ENCODE data around the gene TGM5.

DNA sequence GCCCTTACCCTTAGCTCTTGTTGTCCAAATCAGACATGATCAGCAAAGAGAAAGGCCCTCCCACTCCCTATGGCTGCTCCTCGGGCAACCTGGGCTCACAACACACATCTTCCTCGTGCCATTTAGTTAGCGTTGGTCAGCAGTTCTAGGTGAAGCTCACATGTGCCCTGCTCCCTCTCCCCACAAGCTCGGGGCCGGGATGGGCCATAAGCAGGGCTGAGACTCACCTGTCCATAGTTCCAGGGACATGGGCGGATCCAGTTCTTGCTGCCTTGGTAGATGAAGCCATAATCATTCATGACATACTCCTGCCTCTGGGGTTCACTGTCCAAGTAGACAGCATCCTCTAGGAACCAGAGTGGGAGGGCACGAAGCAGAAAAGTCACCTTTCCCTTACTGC is 10.4 kb downstream of the TGM5 start:
- TF ChIP-seq, protein P1, sequence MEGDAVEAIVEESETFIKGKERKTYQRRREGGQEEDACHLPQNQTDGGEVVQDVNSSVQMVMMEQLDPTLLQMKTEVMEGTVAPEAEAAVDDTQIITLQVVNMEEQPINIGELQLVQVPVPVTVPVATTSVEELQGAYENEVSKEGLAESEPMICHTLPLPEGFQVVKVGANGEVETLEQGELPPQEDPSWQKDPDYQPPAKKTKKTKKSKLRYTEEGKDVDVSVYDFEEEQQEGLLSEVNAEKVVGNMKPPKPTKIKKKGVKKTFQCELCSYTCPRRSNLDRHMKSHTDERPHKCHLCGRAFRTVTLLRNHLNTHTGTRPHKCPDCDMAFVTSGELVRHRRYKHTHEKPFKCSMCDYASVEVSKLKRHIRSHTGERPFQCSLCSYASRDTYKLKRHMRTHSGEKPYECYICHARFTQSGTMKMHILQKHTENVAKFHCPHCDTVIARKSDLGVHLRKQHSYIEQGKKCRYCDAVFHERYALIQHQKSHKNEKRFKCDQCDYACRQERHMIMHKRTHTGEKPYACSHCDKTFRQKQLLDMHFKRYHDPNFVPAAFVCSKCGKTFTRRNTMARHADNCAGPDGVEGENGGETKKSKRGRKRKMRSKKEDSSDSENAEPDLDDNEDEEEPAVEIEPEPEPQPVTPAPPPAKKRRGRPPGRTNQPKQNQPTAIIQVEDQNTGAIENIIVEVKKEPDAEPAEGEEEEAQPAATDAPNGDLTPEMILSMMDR (IDR thresholded peaks at IDR 0.05): no peak
- no peak for TF ChIP-seq POLR2A (IDR thresholded peaks at IDR 0.05)

Measured in right lobe of liver (tissue), 4 donors.